GM19468 (cell line): ENCODE measurements around the gene CTNND2.

Experiments
- ATAC-seq: cut with Tn5 transposase; IDR thresholded peaks from one replicate; pipeline ENCODE4 v1.9.1; 2021; ENCODE audit warnings: mild to moderate bottlenecking, moderate library complexity, moderate number of reproducible peaks; ENCODE audit not compliant: unreplicated experiment; ENCODE audit errors: extremely low read depth

The CTNND2 gene

DNA sequence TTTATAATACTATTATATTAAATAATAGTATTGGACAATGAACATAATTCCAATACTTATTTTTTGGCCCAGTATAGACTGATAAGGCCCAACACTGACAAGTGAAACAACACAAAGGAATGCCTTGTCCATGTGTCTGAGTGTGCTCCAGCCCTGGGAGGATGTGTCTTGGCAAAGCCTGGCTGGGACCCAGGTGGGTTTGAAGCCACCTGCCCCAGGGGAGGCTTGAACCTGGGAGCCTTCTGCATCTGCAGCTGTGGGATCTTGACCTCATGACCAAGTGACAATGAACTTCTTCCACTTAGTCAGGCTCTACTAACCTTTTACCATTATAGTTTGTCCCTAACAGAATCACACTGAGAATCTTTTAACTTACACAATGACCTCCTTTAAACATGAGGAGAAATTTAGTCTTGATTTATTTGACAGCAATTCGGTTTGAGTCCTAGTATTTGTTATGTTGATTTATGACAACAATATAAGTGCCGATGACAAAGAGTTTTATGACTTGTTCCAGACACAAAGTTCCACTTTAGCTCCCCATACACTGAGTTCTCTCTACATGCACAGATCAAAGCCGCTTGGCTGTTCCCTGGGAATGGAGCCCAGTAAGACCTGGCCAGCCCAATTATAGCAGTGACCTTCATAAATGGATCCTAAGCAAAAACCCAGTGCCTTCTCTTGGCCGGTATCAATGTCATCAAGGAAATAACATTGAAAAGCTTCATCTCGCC is 294.5 kb downstream of the CTNND2 start:
- ATAC-seq: no peak

- ATAC-seq: no peak
These were observed 295.7 kb downstream of the CTNND2 start for GRCh38 chr5:11608530-11608929.

- ATAC-seq: no peak
These were observed 296.2 kb downstream of the CTNND2 start for GRCh38 chr5:11607944-11608483.

DNA sequence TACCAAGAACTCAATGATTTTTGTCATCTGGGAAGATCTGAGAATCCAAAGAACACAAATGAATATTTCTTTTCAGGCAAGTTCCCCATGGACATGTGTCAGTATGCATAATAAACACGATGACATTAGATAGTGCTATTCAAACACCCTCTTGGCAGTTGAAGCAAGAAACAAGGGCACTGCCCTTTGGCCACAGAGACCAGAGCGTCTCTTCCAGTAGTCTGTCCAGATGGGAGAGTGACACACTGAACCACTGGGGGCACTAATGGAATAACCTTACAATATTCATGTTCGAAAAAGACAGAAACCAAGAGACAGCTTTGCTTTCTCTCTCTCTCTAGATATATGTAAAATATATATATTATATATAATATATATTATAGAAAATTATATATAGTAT is 301.9 kb downstream of the CTNND2 start:
- no peak for ATAC-seq

DNA sequence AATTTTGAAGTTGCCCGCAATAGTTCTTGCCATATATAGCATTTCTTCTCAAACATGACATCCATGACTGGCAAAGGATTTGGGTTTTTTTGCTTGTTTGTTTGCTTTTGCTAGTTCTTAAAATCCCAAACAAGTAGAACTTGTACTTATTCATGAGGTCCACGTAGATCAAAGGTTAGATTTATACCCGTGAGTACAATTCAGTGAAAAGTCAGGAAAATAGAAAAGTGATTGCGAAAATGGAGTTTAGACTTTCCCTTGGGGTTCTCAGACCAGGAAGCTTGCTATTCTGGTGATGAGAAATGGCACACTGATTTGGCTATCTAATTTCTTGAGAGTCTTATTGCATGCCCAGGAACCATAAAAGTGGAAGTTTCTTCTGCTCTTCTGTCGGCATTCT is 304.7 kb downstream of the CTNND2 start:
- no peak for ATAC-seq

DNA sequence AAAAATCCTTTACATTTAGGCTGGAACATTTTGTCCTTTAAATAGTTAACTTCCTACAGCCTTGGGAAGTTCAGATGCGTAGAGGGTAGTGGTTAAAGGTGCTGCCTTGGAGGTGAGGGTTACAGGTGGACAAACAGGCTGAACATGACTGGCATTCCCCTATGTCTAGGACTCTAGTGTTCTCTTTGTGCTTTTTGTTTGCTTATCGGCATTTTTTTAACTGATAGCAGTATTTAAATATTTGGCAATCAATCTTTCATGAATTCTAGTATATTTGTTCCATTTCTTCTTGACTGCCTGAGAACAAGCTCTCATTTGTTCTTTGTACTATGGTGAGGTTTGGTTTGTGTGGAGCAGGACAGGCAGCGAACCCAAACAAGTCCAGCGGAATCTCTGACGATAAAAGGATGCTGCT is 307.6 kb downstream of the CTNND2 start:
- ATAC-seq: no peak

DNA sequence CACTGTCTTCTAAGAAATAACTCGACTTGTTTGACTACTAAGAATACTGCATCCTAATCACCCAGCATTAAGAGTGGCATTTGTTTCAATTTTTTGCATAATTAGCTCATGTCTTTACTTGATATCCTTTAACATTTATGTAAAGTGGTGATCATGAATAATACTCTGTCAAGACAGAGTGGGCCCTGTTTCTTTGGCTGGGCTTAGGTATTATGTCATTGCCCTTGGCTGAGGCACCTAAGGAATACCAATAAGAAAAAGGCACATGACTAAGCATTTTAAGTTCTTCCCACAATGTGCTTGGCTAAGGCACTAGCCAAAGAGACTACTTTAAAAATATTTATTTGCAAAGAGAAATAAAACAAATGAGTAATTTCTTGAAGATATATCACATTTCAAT is 308.1 kb downstream of the CTNND2 start:
- ATAC-seq: no peak

- no peak for ATAC-seq
These were observed 309.2 kb downstream of the CTNND2 start for GRCh38 chr5:11595045-11595444.

DNA sequence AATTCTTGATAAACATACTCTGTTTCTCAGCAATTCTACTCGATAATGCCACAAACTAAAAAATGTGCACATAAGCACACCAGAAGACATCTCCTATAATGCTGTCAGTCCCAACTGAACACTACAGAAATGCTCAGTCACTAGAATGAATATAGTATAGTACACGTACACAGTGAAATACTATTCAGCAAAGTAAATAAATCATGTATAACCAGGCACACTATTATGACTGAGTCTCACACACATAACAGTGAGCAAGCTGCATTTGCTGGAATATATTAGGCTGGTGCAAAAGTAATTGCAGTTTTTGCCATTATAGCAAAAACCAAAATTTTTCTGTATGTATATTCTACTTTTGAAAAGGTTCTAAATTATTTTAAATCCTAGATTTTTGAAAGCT is 310.2 kb downstream of the CTNND2 start:
- ATAC-seq: no peak

GRCh38 chr5:11590475-11590874 is 313.8 kb downstream of the CTNND2 start:
- no peak for ATAC-seq

- ATAC-seq: no peak
These were observed 315.4 kb downstream of the CTNND2 start for GRCh38 chr5:11588803-11589202.

DNA sequence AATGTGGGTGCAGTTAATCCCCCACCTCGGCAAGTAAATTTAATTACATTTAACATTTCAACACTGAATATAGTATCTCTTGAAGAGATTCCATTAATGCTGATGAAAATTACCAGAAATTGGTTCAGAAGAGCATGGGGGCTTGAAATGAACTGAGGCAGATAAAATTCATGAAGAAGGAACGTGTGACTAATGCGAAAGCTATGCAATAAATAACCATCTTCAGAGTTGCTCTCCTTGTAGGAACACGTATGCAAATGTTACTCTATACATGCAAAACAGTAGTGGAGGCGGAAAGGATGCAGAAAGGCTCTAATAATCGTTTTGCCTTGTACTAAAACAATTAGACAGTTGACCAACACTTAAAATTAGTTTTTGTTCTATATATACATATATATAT is 320.2 kb downstream of the CTNND2 start:
- ATAC-seq: no peak

GRCh38 chr5:11579351-11579750 is 324.9 kb downstream of the CTNND2 start:
- ATAC-seq: no peak

DNA sequence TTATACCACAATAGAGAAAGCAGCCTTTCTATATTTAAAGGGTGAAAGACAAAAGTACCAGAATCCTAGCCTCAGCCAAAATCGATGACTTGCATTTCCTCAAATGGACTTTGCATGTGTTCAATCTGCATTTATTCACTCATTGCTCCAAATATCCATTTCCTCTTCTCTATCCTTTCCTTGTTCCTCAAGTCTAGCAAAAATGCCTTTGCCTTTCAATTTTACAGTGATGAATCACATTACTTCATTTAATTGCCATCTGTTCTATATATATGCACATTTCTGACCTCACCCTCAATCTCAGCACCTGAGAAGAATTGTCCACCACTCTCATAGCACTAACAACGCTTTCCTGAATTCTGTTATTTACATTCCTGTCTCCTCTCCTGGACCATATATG is 329.5 kb downstream of the CTNND2 start:
- ATAC-seq: no peak

DNA sequence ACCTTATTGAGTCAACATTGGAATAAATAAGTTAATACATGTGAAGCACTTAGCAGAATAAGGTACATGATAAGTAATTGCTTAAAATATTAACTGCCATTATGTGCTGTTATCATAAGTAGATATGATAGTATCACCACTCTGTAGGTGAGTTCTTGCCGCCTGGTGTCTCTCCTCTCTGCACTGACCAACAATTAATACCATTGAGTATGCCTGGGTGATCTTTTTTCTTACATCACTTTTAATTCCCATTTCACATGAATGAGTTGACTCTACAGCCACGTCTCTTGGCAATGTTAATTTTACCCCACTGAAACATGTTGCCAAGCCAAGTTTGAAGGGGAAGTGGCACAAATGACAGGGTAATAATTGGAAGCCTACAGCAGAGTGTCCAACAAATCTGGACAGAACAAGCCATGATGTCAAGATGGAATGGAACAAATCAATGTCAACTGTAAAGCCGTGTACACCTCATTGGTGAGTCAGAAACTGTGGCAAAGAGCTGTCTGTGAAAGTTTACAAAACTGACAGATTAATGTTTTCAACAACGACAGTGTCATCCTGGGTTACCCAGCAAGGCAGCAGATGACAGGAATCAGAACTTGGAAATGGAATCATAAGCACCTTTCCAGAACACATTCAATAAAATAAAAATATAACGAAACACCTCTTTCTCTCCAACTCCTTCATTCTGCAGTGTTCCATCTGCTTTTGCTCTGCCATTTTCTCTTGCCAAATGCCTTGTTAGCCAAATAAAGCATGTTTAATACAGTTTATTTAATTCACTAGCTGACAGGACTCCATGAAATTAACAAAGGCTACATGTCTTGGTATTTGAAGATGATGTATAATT is 330.9 kb downstream of the CTNND2 start:
- no peak for ATAC-seq

DNA sequence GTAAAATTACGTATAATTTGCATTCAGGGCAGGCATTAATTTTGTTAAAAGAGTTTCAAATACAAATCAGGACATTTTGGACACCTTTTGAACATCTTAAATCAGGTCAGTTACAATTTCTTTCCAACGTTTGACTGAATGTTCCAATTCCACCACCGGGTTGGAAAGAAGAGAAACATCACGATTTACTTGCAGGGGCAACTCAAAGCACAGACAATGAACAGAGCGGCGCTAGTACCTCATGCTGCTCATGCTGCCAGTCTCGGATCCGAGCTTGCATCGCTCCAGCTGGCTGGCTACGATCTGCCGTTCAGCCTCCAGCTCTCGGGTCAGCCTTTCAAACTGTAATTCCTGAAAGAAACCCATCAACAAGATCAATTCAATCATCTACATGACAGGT is 339.5 kb downstream of the CTNND2 start:
- ATAC-seq: no peak

GRCh38 chr5:11563822-11564221 is 340.4 kb downstream of the CTNND2 start:
- no peak for ATAC-seq

DNA sequence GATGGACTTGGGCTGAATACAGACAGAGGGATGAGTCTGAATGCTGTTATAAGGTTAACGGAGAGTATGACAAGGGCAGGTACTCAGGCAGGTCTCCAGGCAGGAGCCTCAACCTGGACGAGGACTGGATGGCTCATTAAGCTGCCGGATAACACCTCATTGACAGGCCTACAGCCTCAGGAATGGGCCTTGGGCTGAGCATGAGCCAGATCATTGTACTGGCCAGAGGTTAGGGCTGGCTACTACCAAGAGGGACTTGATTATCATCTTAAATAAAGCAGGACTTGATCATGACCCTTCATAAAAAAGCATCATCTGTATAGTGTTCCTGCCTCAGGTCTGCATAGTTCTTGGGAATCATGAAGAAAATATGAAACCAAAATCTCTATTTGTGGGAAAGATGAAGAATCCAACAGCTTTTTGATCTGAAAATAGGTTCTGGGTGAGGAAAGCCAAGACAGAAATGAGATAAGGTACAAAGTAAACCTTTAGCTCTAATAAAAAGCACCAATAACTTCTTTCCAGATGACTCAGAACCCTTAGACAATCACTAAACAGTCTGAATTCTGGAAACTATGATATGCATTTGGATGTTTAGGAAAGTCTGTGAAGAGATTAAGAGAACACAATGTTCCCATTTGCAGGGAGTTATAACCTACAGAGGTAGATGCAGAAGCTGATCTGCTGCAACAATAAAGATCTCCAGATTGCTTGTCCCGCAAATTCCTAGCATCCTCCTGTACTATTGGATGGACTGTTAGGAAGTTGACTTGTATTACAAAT is 343.1 kb downstream of the CTNND2 start:
- ATAC-seq: no peak

GRCh38 chr5:11557063-11557462 is 347.2 kb downstream of the CTNND2 start:
- ATAC-seq: no peak

- no peak for ATAC-seq
These were observed 349.1 kb downstream of the CTNND2 start for GRCh38 chr5:11555171-11555570.

- ATAC-seq: no peak
These were observed 356.5 kb downstream of the CTNND2 start for GRCh38 chr5:11547730-11548129.
